Measurements from ENCODE around the gene FREM2.

FREM2 gene

GRCh38 chr13:38898481-38898880, 211.6 kb downstream of the FREM2 start:
- DNase-seq (ENCODE audit: low read depth), result no peak
- no peak for TF ChIP-seq CTCF (IDR thresholded peaks at IDR 0.05; ENCODE audit: control insufficient read depth, insufficient read depth, low read depth, low read length, missing control alignments)
- H3K4me3 ChIP-seq (ENCODE audit: control insufficient read depth, low read depth, low read length), result no peak overlapping the region

GRCh38 chr13:38899571-38899970, 212.7 kb downstream of the FREM2 start:
- no peak for DNase-seq (ENCODE audit: low read depth)
- H3K4me3 ChIP-seq (ENCODE audit: control insufficient read depth, low read depth, low read length), result no peak overlapping the region
- no peak for TF ChIP-seq CTCF (IDR thresholded peaks at IDR 0.05; ENCODE audit: control insufficient read depth, insufficient read depth, low read depth, low read length, missing control alignments)

- H3K4me3 ChIP-seq (ENCODE audit: control insufficient read depth, low read depth, low read length), result no peak overlapping the region
- no peak for DNase-seq (ENCODE audit: low read depth)
- no peak for TF ChIP-seq CTCF (IDR thresholded peaks at IDR 0.05; ENCODE audit: control insufficient read depth, insufficient read depth, low read depth, low read length, missing control alignments)
Observed at GRCh38 chr13:38900188-38900587, 213.3 kb downstream of the FREM2 start.

- no peak for DNase-seq (ENCODE audit: low read depth)
- H3K4me3 ChIP-seq (ENCODE audit: control insufficient read depth, low read depth, low read length), result no peak overlapping the region
- TF ChIP-seq CTCF (IDR thresholded peaks at IDR 0.05; ENCODE audit: control insufficient read depth, insufficient read depth, low read depth, low read length, missing control alignments), result no peak
Observed at GRCh38 chr13:38902551-38902950, 215.7 kb downstream of the FREM2 start.

GRCh38 chr13:38905081-38905480, 218.2 kb downstream of the FREM2 start:
- no peak for TF ChIP-seq CTCF (IDR thresholded peaks at IDR 0.05; ENCODE audit: control insufficient read depth, insufficient read depth, low read depth, low read length, missing control alignments)
- H3K4me3 ChIP-seq (ENCODE audit: control insufficient read depth, low read depth, low read length), result no peak overlapping the region
- no peak for DNase-seq (ENCODE audit: low read depth)

- DNase-seq (ENCODE audit: low read depth), result no peak
- TF ChIP-seq CTCF (IDR thresholded peaks at IDR 0.05; ENCODE audit: control insufficient read depth, insufficient read depth, low read depth, low read length, missing control alignments), result no peak
- H3K4me3 ChIP-seq (ENCODE audit: control insufficient read depth, low read depth, low read length), result no peak overlapping the region
Observed at GRCh38 chr13:38905861-38906260, 219.0 kb downstream of the FREM2 start.

GRCh38 chr13:38908574-38908973, 221.7 kb downstream of the FREM2 start:
- no peak for TF ChIP-seq CTCF (IDR thresholded peaks at IDR 0.05; ENCODE audit: control insufficient read depth, insufficient read depth, low read depth, low read length, missing control alignments)
- DNase-seq (ENCODE audit: low read depth), result no peak
- H3K4me3 ChIP-seq (ENCODE audit: control insufficient read depth, low read depth, low read length), result no peak overlapping the region
